H1 (cell line): ENCODE measurements around the gene GULP1. TPM values are rescaled to one million over a fixed set of nuclear protein-coding genes. Genes with fewer than 3 reads are reported as not detected.

Source experiments
- CTCF ChIA-PET: fragments of 300-600 bp; sonication (Branson Sonifier 250); formaldehyde crosslinking; loops from one replicate; lab custom pipeline; 2021; ENCODE audit not compliant: partially characterized antibody; lab: Charles Lee
- POLR2A ChIA-PET: fragments of 300-600 bp; sonication (Branson Sonifier 250); formaldehyde crosslinking; loops from one replicate; lab custom pipeline; 2021; ENCODE audit warnings: inconsistent platforms; ENCODE audit not compliant: partially characterized antibody; lab: Charles Lee
- DNase-seq, 2 experiments: peaks; one replicate each; pipeline versions ENCODE4 v3.0.0 to v3.0.0-alpha.2; 2010 to 2022; ENCODE audit warnings: low spot score in 2 of 2, low read depth in 1 of 2, mixed read lengths in 1 of 2
- FAIRE-seq: peaks from 2 replicates; lab custom pipeline; 2011; peaks lifted over from hg19 to GRCh38; lab: Jason Lieb, UNC
- H2AFZ ChIP-seq: 2 replicates; pipeline ENCODE4 v1.8.1; 2012; ENCODE audit warnings: low read length, inconsistent platforms
- H2AK5ac ChIP-seq: 2 replicates; pipeline ENCODE4 v1.6.1; 2013; ENCODE audit warnings: low read depth, low read length
- H2BK120ac ChIP-seq: replicated peaks from 2 replicates; pipeline ENCODE3; 2013; ENCODE audit warnings: low read depth, low read length, inconsistent platforms
- H2BK12ac ChIP-seq: 2 replicates; pipeline ENCODE4 v1.6.1; 2013; ENCODE audit warnings: low read depth, low read length
- H2BK15ac ChIP-seq: 2 replicates; pipeline ENCODE4 v1.6.1; 2013; ENCODE audit warnings: low read length
- H2BK20ac ChIP-seq: 2 replicates; pipeline ENCODE4 v1.6.1; 2013; ENCODE audit warnings: low read length
- H2BK5ac ChIP-seq: 2 replicates; pipeline ENCODE4 v1.6.1; 2013; ENCODE audit warnings: low read depth, low read length
- H3K14ac ChIP-seq: 2 replicates; pipeline ENCODE4 v1.6.1; 2013; ENCODE audit warnings: inconsistent platforms; ENCODE audit not compliant: insufficient read length
- H3K18ac ChIP-seq: 2 replicates; pipeline ENCODE4 v1.6.1; 2013; ENCODE audit warnings: low read length; ENCODE audit errors: extremely low read depth
- H3K23ac ChIP-seq: 2 replicates; pipeline ENCODE4 v1.6.1; 2013; ENCODE audit warnings: inconsistent platforms; ENCODE audit not compliant: insufficient read length
- H3K23me2 ChIP-seq: 2 replicates; pipeline ENCODE4 v1.6.1; 2013; ENCODE audit warnings: low read depth, low read length
- H3K27ac ChIP-seq: 2 replicates; pipeline ENCODE4 v1.6.1; 2011; ENCODE audit warnings: low read depth, low read length, inconsistent platforms
- H3K27me3 ChIP-seq, 4 experiments: replicated peaks in 1 of 4; 1 replicate in 1 of 4; 2 replicates in 3 of 4; pipeline versions ENCODE4 v1.6.1 to v1.8.1; 2011 to 2013; ENCODE audit warnings: low read length in 3 of 4, mild to moderate bottlenecking in 3 of 4, inconsistent platforms in 2 of 4, mixed read lengths in 2 of 4, moderate library complexity in 1 of 4; ENCODE audit not compliant: control insufficient read depth in 3 of 4, insufficient read depth in 3 of 4; ENCODE audit errors: extremely low read depth in 1 of 4
- H3K36me3 ChIP-seq, 4 experiments: 2 replicates each; pipeline versions ENCODE4 v1.6.1 to v1.8.1; 2011 to 2013; ENCODE audit warnings: mild to moderate bottlenecking in 4 of 4, low read length in 3 of 4, moderate library complexity in 2 of 4, control low read depth in 1 of 4, inconsistent platforms in 1 of 4; ENCODE audit not compliant: insufficient read depth in 4 of 4, control insufficient read depth in 2 of 4
- H3K4ac ChIP-seq: replicated peaks from 2 replicates; pipeline ENCODE3; 2013; ENCODE audit warnings: low read length, low read depth, mixed read lengths, inconsistent platforms; ENCODE audit not compliant: insufficient read length
- H3K4me1 ChIP-seq, 4 experiments: replicated peaks in 1 of 4; 1 replicate in 1 of 4; 2 replicates in 3 of 4; pipeline versions ENCODE4 v1.6.1 to v1.8.1; 2011 to 2013; ENCODE audit warnings: low read length in 3 of 4, inconsistent platforms in 2 of 4, mixed read lengths in 1 of 4; ENCODE audit not compliant: insufficient read depth in 4 of 4, control insufficient read depth in 3 of 4
- H3K4me2 ChIP-seq, 2 experiments: 2 replicates each; pipeline versions ENCODE4 v1.6.1 to v1.8.1; 2011 to 2013; ENCODE audit warnings: low read depth in 2 of 2, low read length in 2 of 2, control low read depth in 1 of 2, inconsistent platforms in 1 of 2, mild to moderate bottlenecking in 1 of 2; ENCODE audit not compliant: insufficient read depth in 1 of 2
- H3K4me3 ChIP-seq, 4 experiments: fragments of 200-600, 300-600 bp in 1 of 4; sonication (generic), shearing (Covaris generic), sonication (Bioruptor Twin) in 1 of 4; 2 replicates each; pipeline versions ENCODE4 v1.5.1 to v1.8.1; 2011 to 2016; ENCODE audit warnings: low read length in 4 of 4, low read depth in 3 of 4, control low read depth in 2 of 4, inconsistent platforms in 2 of 4, mild to moderate bottlenecking in 2 of 4, mixed read lengths in 1 of 4, moderate library complexity in 1 of 4; ENCODE audit not compliant: insufficient read depth in 2 of 4; ENCODE audit errors: extremely low read depth in 1 of 4
- H3K56ac ChIP-seq: replicated peaks from 2 replicates; pipeline ENCODE3; 2013; ENCODE audit warnings: low read depth, mild to moderate bottlenecking, mixed read lengths, low read length, inconsistent platforms; ENCODE audit not compliant: insufficient read length
- H3K79me1 ChIP-seq: 2 replicates; pipeline ENCODE4 v1.6.1; 2013; ENCODE audit warnings: low read depth, low read length, control low read depth
- H3K79me2 ChIP-seq, 2 experiments: 2 replicates each; pipeline versions ENCODE4 v1.6.1 to v1.8.1; 2012 to 2013; ENCODE audit warnings: low read length in 2 of 2, mild to moderate bottlenecking in 2 of 2, inconsistent platforms in 1 of 2; ENCODE audit not compliant: insufficient read depth in 2 of 2, control insufficient read depth in 1 of 2
- H3K9ac ChIP-seq, 4 experiments: replicated peaks in 1 of 4; 1 replicate in 1 of 4; 2 replicates in 3 of 4; pipeline versions ENCODE4 v1.6.1 to v1.8.1; 2011 to 2013; ENCODE audit warnings: low read depth in 3 of 4, low read length in 3 of 4, control low read depth in 2 of 4, mild to moderate bottlenecking in 2 of 4, moderate library complexity in 2 of 4, inconsistent platforms in 1 of 4; ENCODE audit errors: extremely low read depth in 1 of 4
- H3K9me3 ChIP-seq, 2 experiments: 2 replicates each; pipeline versions ENCODE4 v1.6.1 to v1.8.1; 2012 to 2013; ENCODE audit warnings: mild to moderate bottlenecking in 2 of 2, moderate library complexity in 2 of 2, control low read depth in 1 of 2, inconsistent platforms in 1 of 2, low read depth in 1 of 2, low read length in 1 of 2, mixed read lengths in 1 of 2; ENCODE audit not compliant: insufficient read depth in 2 of 2
- H4K20me1 ChIP-seq, 2 experiments: replicated peaks in 1 of 2; 2 replicates each; pipeline versions ENCODE3 to v1.8.1; 2011 to 2013; ENCODE audit warnings: inconsistent platforms in 2 of 2, low read length in 2 of 2, mild to moderate bottlenecking in 1 of 2; ENCODE audit not compliant: insufficient read depth in 2 of 2, control insufficient read depth in 1 of 2
- H4K5ac ChIP-seq: 2 replicates; pipeline ENCODE4 v1.6.1; 2013; ENCODE audit warnings: low read length, low read depth, mixed read lengths, inconsistent platforms; ENCODE audit not compliant: insufficient read length
- H4K8ac ChIP-seq: 2 replicates; pipeline ENCODE4 v1.8.0; 2013; ENCODE audit warnings: mild to moderate bottlenecking, moderate library complexity, low read length, inconsistent platforms; ENCODE audit not compliant: insufficient read depth; ENCODE audit errors: extremely low read depth
- H4K91ac ChIP-seq: replicated peaks from 2 replicates; pipeline ENCODE3; 2013; ENCODE audit warnings: low read length, mixed read lengths, inconsistent platforms; ENCODE audit not compliant: insufficient read length
- ASH2L ChIP-seq: fragments of 200-600, 300-600 bp; sonication (generic); IDR thresholded peaks from one replicate; pipeline ENCODE4 v1.7.1; 2017; ENCODE audit warnings: low read length
- FOSL1 ChIP-seq: IDR thresholded peaks from 2 replicates; pipeline ENCODE4 v1.6.1; 2011; ENCODE audit warnings: mild to moderate bottlenecking, low read depth, low read length, moderate library complexity; ENCODE audit not compliant: insufficient read depth
- HDAC6 ChIP-seq: IDR thresholded peaks from one replicate; pipeline ENCODE4 v1.7.1; 2012; ENCODE audit warnings: low read depth, mild to moderate bottlenecking, inconsistent platforms, low read length, moderate library complexity
- POLR2AphosphoS5 ChIP-seq: IDR thresholded peaks from 2 replicates; pipeline ENCODE4 v1.6.1; 2011; ENCODE audit warnings: low read depth, low read length
- SIRT6 ChIP-seq: IDR thresholded peaks from one replicate; pipeline ENCODE4 v1.7.1; 2012; ENCODE audit warnings: low read length, inconsistent platforms
- SP2 ChIP-seq: IDR thresholded peaks from 2 replicates; pipeline ENCODE4 v1.6.1; 2012; ENCODE audit warnings: mild to moderate bottlenecking, low read length, inconsistent platforms
- SP4 ChIP-seq: IDR thresholded peaks from 2 replicates; pipeline ENCODE4 v1.6.1; 2012; ENCODE audit warnings: low read length, inconsistent platforms
- TCF12 ChIP-seq: IDR thresholded peaks from 2 replicates; pipeline ENCODE4 v1.6.1; 2011; ENCODE audit warnings: low read depth, mild to moderate bottlenecking, low read length
- TEAD4 ChIP-seq: IDR thresholded peaks from 2 replicates; pipeline ENCODE4 v1.6.1; 2012; ENCODE audit warnings: low read depth, low read length, inconsistent platforms, mixed read lengths
- polyA plus RNA-seq, 7 experiments: library from polyadenylated mRNA; depleted of rRNA in 3 of 7; stranded (reverse) in 5 of 7; unstranded in 2 of 7; fragments of >200 nt in 5 of 7; fragments of 200-250 nt in 2 of 7; gene quantifications; 1 replicate in 5 of 7; 2 replicates in 1 of 7; 4 replicates in 1 of 7; pipeline versions ENCODE4 v1.2.1 to v1.2.3, GENCODE V29; 2011 to 2013; ENCODE audit warnings: missing spikeins in 2 of 7, mixed read lengths in 2 of 7
- total RNA-seq: library from RNA; stranded (reverse); fragmentation: NEBNext Ultra II Directional; extraction: Animal tissue kit (Norgen Biotek cat#: 25700); gene quantifications from 2 replicates; pipeline ENCODE4 v1.2.1, GENCODE V29; 2021

The GULP1 gene
- total and polyA plus RNA-seq, 2 of the 8 experiments (the other 6 are each of a cell fraction or from before 2014, with no cell fraction given): 69.7 to 139 TPM

DNA sequence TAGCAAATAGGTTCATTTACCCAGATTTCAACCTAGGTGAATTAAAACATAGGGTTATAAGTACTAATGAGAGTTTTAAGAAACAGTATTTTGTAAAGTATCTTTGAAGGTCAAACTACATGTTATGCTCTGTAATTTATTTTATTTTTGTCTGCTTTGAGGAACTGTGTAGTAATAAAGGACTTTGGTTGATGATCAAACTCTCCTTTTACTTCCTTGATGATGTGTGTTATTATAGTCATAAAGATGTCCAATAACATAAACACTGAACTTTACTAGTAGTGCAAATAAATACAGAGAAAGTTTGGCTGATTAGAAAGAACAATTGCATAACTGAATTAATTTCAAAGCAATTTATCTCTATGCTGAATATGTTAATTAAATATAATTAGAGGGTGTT is 6.3 kb downstream of the GULP1 start:
- Histone ChIP-seq H3K4me2 (no peak overlapping the region), H4K5ac (no peak overlapping the region), H2BK15ac (no peak overlapping the region), H2BK20ac (no peak overlapping the region), H4K8ac (no peak overlapping the region), H3K9me3 (no peaks in the 10 kb centered on the region), H2BK120ac (no peak overlapping the region), H2AFZ (no peak overlapping the region), H3K4me1 (peaks cover 7 to 23% (median 15%) of the 10 kb centered on the region in 4 experiments; a peak in 6 of 7 replicates), H3K4me3 (peak overlapping the region in 1 of 4 experiments; percentile 96; a peak in 1 of 8 replicates), H3K18ac (no peak overlapping the region), H3K23ac (no peak overlapping the region), H4K91ac (no peak overlapping the region), H2BK5ac (no peak overlapping the region), H4K20me1 (peaks cover 0 to 2% of the 10 kb centered on the region in 2 experiments), H2AK5ac (no peak overlapping the region), H3K79me1 (no peaks in the 10 kb centered on the region), H3K56ac (no peak overlapping the region), H3K4ac (no peak overlapping the region), H3K27ac (no peak overlapping the region; the same call in 1 of the 2 replicates), H2BK12ac (no peak overlapping the region), H3K79me2 (peaks cover 19 to 100% of the 10 kb centered on the region in 2 experiments; a peak in 3 of 4 replicates), H3K36me3 (peaks cover 0 to 13% (median 0%) of the 10 kb centered on the region in 4 experiments; a peak in 1 of 8 replicates), H3K9ac (peak overlapping the region in 1 of 4 experiments; percentile 1; a peak in 1 of 7 replicates), H3K14ac (no peak overlapping the region), H3K23me2 (peaks cover 4% of the 10 kb centered on the region; the same call in 1 of the 2 replicates), H3K27me3 (no peaks in the 10 kb centered on the region)
- no peak for TF ChIP-seq POLR2AphosphoS5
- TF ChIP-seq ASH2L: no peak
- no peak for TF ChIP-seq SIRT6
- no peak for TF ChIP-seq SP2
- no peak for TF ChIP-seq TCF12
- no peak for TF ChIP-seq HDAC6
- TF ChIP-seq SP4: no peak
- TF ChIP-seq TEAD4: no peak
- no peak for TF ChIP-seq FOSL1
- ChIA-PET CTCF (interaction anchor here (1.0 to 1.7 kb wide), 4 partner anchors 21 to 216 kb away, joined by 3 to 8 read pairs (median 4); no protein-coding TSS in a partner anchor), POLR2A (interaction anchor here (0.6 to 1.7 kb wide), 5 partner anchors 11 to 100 kb away, joined by 3 to 7 read pairs (median 3); no protein-coding TSS in a partner anchor)
- DNase-seq: no peak
- FAIRE-seq: no peak
